A673 (cell line): ENCODE data around the gene CGNL1. TPM values are rescaled to one million over a fixed set of nuclear protein-coding genes. Genes with fewer than 3 reads are reported as not detected.

ENCODE experiments used
- BruUV-seq: library from RNA; stranded (reverse); fragments of 400-500 nt; replicated peaks from 2 replicates; lab custom pipeline; 2021; lab: Mats Ljungman, UMichigan
- CTCF ChIA-PET: fragments of 300-600 bp; sonication (Branson Sonifier 250); formaldehyde crosslinking; loops from one replicate; lab custom pipeline; 2022; ENCODE audit warnings: antibody characterized with exemption; lab: Charles Lee
- POLR2A ChIA-PET: fragments of 300-600 bp; sonication (Branson Sonifier 250); formaldehyde crosslinking; loops from one replicate; lab custom pipeline; 2022; ENCODE audit warnings: antibody characterized with exemption; ENCODE audit not compliant: low non-redundant PET; lab: Charles Lee
- DNase-seq: peaks from one replicate; pipeline ENCODE4 v3.0.0-alpha.2; 2015; ENCODE audit warnings: low spot score
- H3K27ac ChIP-seq: fragments of 200-600 bp; sonication (generic); 2 replicates; pipeline ENCODE4 v1.5.1; 2016; ENCODE audit warnings: mixed run types, low read depth, mild to moderate bottlenecking, mixed read lengths, antibody characterized with exemption, low read length; ENCODE audit not compliant: poor library complexity, severe bottlenecking
- H3K27me3 ChIP-seq: fragments of 200-600 bp; sonication (generic); replicated peaks from 2 replicates; pipeline ENCODE4 v1.6.1; 2017; ENCODE audit warnings: mixed run types, low read depth, mild to moderate bottlenecking, mixed read lengths, antibody characterized with exemption, low read length; ENCODE audit not compliant: insufficient read depth, poor library complexity
- H3K36me3 ChIP-seq: fragments of 200-600 bp; sonication (generic); 2 replicates; pipeline ENCODE4 v1.6.1; 2016; ENCODE audit warnings: mixed run types, mild to moderate bottlenecking, mixed read lengths, antibody characterized with exemption, low read length; ENCODE audit not compliant: insufficient read depth, poor library complexity, severe bottlenecking
- H3K4me1 ChIP-seq: fragments of 200-600 bp; sonication (generic); 2 replicates; pipeline ENCODE4 v1.6.1; 2017; ENCODE audit warnings: mixed run types, mild to moderate bottlenecking, mixed read lengths, antibody characterized with exemption, low read length; ENCODE audit not compliant: insufficient read depth, poor library complexity, severe bottlenecking
- H3K4me3 ChIP-seq: fragments of 200-600 bp; sonication (generic); 2 replicates; pipeline ENCODE4 v1.5.1; 2016; ENCODE audit warnings: low read depth, mixed run types, mild to moderate bottlenecking, mixed read lengths, low read length; ENCODE audit not compliant: poor library complexity, severe bottlenecking
- H3K9me3 ChIP-seq: fragments of 200-600 bp; sonication (generic); 2 replicates; pipeline ENCODE4 v1.6.1; 2016; ENCODE audit warnings: mixed run types, low read depth, mild to moderate bottlenecking, mixed read lengths, antibody characterized with exemption, low read length; ENCODE audit not compliant: poor library complexity, severe bottlenecking
- EZH2 ChIP-seq: fragments of 200-600 bp; sonication (generic); IDR thresholded peaks from 2 replicates; pipeline ENCODE4 v1.6.1; 2017; ENCODE audit warnings: borderline replicate concordance, low read depth, mild to moderate bottlenecking, mixed read lengths, antibody characterized with exemption, low read length; ENCODE audit not compliant: poor library complexity, severe bottlenecking
- intact Hi-C: fragments of 100-400 bp; cut with micrococcal nuclease; formaldehyde crosslinking; loops from one replicate; pipeline ENCODE4 v1.10.0; 2022; ENCODE audit not compliant: unreplicated experiment
- total RNA-seq: library from RNA; stranded (reverse); gene quantifications from 2 replicates; pipeline ENCODE4 v1.2.3, GENCODE V29; 2021
- TF ChIP-seq, protein P1 (sequence below): fragments of 300-800, 200-600 bp; sonication (generic); conservative IDR thresholded peaks from 2 replicates; pipeline ENCODE4 v1.5.1; 2017; ENCODE audit warnings: low read depth, mild to moderate bottlenecking, antibody characterized with exemption, low read length, moderate library complexity, mixed read lengths

CGNL1 gene
- total RNA-seq, 1 experiment from 2014 or later: 0.58 TPM

DNA sequence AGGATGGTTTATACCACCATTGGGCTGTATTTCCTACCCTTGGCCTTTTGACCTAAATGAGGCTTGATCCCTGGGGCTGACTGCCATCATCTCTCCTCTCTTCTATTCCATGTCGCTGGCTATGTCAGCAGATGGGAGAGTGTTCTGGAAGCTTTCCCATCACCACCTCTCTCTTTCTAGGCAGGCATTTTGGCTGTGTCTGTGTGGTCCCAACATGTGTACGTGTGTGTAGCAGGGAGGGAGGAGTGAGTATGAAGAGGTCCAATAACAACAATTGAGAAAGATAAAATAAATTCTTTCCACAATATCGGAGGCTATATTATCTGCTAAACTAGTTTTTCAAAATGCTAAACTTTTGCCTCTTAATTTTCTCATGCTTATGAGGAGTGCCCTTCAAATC, 34.1 kb downstream of the CGNL1 start:
- no peaks in the 10 kb centered on the region for H3K9me3 ChIP-seq
- H3K27ac ChIP-seq: no peak overlapping the region
- no peak overlapping the region for H3K4me3 ChIP-seq
- H3K27me3 ChIP-seq: no peaks in the 10 kb centered on the region
- POLR2A ChIA-PET: no interaction called here
- H3K36me3 ChIP-seq: no peaks in the 10 kb centered on the region
- CTCF ChIA-PET: no interaction called here
- no peaks in the 10 kb centered on the region for H3K4me1 ChIP-seq
- no TSS peak for BruUV-seq
- intact Hi-C loops: no loop called here
- TF ChIP-seq EZH2: no peak
- TF ChIP-seq, protein P1, sequence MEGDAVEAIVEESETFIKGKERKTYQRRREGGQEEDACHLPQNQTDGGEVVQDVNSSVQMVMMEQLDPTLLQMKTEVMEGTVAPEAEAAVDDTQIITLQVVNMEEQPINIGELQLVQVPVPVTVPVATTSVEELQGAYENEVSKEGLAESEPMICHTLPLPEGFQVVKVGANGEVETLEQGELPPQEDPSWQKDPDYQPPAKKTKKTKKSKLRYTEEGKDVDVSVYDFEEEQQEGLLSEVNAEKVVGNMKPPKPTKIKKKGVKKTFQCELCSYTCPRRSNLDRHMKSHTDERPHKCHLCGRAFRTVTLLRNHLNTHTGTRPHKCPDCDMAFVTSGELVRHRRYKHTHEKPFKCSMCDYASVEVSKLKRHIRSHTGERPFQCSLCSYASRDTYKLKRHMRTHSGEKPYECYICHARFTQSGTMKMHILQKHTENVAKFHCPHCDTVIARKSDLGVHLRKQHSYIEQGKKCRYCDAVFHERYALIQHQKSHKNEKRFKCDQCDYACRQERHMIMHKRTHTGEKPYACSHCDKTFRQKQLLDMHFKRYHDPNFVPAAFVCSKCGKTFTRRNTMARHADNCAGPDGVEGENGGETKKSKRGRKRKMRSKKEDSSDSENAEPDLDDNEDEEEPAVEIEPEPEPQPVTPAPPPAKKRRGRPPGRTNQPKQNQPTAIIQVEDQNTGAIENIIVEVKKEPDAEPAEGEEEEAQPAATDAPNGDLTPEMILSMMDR: no peak
- DNase-seq: no peak

DNA sequence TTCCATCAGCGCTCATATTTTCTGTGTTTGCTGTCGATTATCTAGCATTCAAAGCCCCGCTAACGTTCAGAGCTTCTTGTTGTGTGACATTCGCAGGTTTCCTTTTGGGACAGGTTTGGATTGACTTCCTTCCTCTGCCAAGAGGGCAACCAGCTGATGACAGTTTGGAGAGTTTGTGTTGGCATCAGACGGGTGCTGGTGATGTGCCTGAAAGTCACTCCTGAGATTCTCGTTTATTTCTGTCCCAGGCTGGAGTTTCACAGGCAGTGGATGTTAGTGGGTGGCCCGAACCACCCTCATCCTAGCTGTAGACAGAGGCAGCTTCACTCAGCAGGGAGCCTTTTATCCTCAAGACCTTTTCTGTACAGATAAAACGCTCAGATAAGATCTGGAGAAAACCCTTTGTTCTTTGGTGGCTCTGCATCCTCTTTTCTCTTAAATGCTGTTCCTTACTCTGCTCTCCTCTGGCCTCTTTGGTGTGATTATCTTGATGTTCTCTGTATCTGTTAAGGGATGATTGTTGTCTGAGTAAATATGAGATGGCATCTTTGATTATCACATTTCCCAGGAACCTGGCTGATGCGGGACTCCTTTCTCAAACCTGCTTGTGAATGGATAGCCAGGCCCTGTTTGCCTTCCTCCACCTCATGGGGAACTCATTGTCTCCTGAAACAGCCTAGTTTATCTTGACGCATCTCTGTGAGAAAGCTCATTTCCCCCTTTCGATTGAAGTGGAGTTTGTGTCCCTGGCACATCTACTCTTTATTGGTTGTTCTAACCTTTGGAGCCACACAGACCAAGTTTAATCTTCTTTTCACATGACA, 35.9 kb downstream of the CGNL1 start:
- Histone ChIP-seq H3K4me3 (no peak overlapping the region), H3K9me3 (no peaks in the 10 kb centered on the region), H3K4me1 (no peaks in the 10 kb centered on the region), H3K36me3 (no peaks in the 10 kb centered on the region), H3K27ac (no peak overlapping the region), H3K27me3 (no peaks in the 10 kb centered on the region)
- intact Hi-C loops: no loop called here
- BruUV-seq: no TSS peak
- POLR2A ChIA-PET: no interaction called here
- CTCF ChIA-PET: no interaction called here
- TF ChIP-seq, protein P1: no peak
- TF ChIP-seq EZH2: no peak
- no peak for DNase-seq

DNA sequence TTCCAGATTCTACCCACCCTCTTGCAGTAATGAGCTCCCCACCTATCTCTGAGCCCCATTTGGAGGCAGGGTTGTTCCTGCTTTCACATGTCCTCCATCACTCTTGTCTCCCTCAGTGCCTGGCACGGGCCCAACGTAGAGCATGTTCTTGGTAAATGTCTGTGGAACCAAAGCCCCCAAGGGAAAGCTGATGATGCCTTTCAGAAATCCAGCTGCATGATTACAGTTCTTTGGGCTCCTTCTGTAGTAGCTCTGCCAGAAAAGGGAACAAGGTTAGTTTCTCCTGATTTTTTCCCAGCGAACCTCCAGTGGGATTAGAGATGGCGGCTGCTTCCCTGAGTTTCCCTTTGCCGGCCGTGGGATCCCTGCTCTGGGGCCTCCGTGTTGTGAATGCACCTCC, 39.3 kb downstream of the CGNL1 start:
- H3K27me3 ChIP-seq: no peaks in the 10 kb centered on the region
- intact Hi-C loops: no loop called here
- ChIA-PET POLR2A (no interaction called here), CTCF (no interaction called here)
- no peaks in the 10 kb centered on the region for H3K9me3 ChIP-seq
- TF ChIP-seq, protein P1: no peak
- no peak for TF ChIP-seq EZH2
- H3K36me3 ChIP-seq: no peaks in the 10 kb centered on the region
- no TSS peak for BruUV-seq
- H3K27ac ChIP-seq: no peak overlapping the region
- no peaks in the 10 kb centered on the region for H3K4me1 ChIP-seq
- no peak for DNase-seq
- no peak overlapping the region for H3K4me3 ChIP-seq
